Mesothelial cell of epicardium (in vitro differentiated cells): ENCODE results near the gene ADAM12. TPM values are rescaled to one million over a fixed set of nuclear protein-coding genes. Genes with fewer than 3 reads are reported as not detected.

Experiments
- DNase-seq, 2 experiments: peaks; one replicate each; pipeline ENCODE4 v3.0.0; 2021; ENCODE audit warnings: low spot score in 2 of 2; ENCODE audit not compliant: unreplicated experiment in 2 of 2
- H3K27ac Mint-ChIP-seq: 2 replicates; pipeline ENCODE4 v1.8.0; 2021; ENCODE audit warnings: mixed read lengths
- H3K27me3 Mint-ChIP-seq: 2 replicates; pipeline ENCODE4 v1.8.0; 2021; ENCODE audit warnings: low read depth, mixed read lengths
- H3K36me3 Mint-ChIP-seq: 2 replicates; pipeline ENCODE4 v1.8.0; 2021; ENCODE audit warnings: mixed read lengths
- H3K4me1 Mint-ChIP-seq: 2 replicates; pipeline ENCODE4 v1.8.0; 2021; ENCODE audit warnings: mixed read lengths
- H3K4me3 Mint-ChIP-seq: 2 replicates; pipeline ENCODE4 v1.8.0; 2021; ENCODE audit warnings: mild to moderate bottlenecking, moderate library complexity, mixed read lengths
- H3K9me3 Mint-ChIP-seq: 2 replicates; pipeline ENCODE4 v1.8.0; 2021; ENCODE audit warnings: mixed read lengths
- CTCF ChIP-seq: fragments of 200-600 bp; sonication (generic); IDR thresholded peaks from one replicate; pipeline ENCODE4 v1.5.0; 2021; ENCODE audit warnings: antibody characterized with exemption; ENCODE audit not compliant: unreplicated experiment
- total RNA-seq: library from RNA; stranded (reverse); gene quantifications from 3 replicates; pipeline ENCODE4 v1.2.1, GENCODE V29; 2021

ADAM12 gene
- total RNA-seq, 1 donor from 2014 or later: 13.3 TPM

- H3K27me3 Mint-ChIP-seq: peaks cover 51% of the 10 kb centered on the region
- H3K36me3 Mint-ChIP-seq: no peaks in the 10 kb centered on the region
- no peak overlapping the region for H3K4me3 Mint-ChIP-seq
- no peak for DNase-seq
- H3K4me1 Mint-ChIP-seq: peaks cover 10% of the 10 kb centered on the region
- H3K27ac Mint-ChIP-seq: no peak overlapping the region
- TF ChIP-seq CTCF: no peak
- H3K9me3 Mint-ChIP-seq: no peaks in the 10 kb centered on the region
Measured at GRCh38 chr10:126070476-126071215, 317.6 kb downstream of the ADAM12 start.

GRCh38 chr10:126068322-126068721 is 320.0 kb downstream of the ADAM12 start:
- Mint-ChIP-seq H3K4me3 (no peak overlapping the region), H3K9me3 (no peaks in the 10 kb centered on the region), H3K4me1 (peaks cover 11% of the 10 kb centered on the region), H3K27me3 (peaks cover 35% of the 10 kb centered on the region), H3K36me3 (no peaks in the 10 kb centered on the region), H3K27ac (no peak overlapping the region)
- no peak for DNase-seq
- no peak for TF ChIP-seq CTCF

GRCh38 chr10:126066456-126066855 is 321.8 kb downstream of the ADAM12 start:
- DNase-seq: no peak
- no peak overlapping the region for H3K27ac Mint-ChIP-seq
- TF ChIP-seq CTCF: no peak
- peaks cover 1% of the 10 kb centered on the region for H3K9me3 Mint-ChIP-seq
- no peak overlapping the region for H3K4me3 Mint-ChIP-seq
- peaks cover 20% of the 10 kb centered on the region for H3K27me3 Mint-ChIP-seq
- peaks cover 14% of the 10 kb centered on the region for H3K4me1 Mint-ChIP-seq
- no peaks in the 10 kb centered on the region for H3K36me3 Mint-ChIP-seq

GRCh38 chr10:126065751-126066377 is 322.4 kb downstream of the ADAM12 start:
- peaks cover 14% of the 10 kb centered on the region for H3K4me1 Mint-ChIP-seq
- peaks cover 4% of the 10 kb centered on the region for H3K9me3 Mint-ChIP-seq
- TF ChIP-seq CTCF: no peak
- H3K36me3 Mint-ChIP-seq: no peaks in the 10 kb centered on the region
- H3K27ac Mint-ChIP-seq: no peak overlapping the region
- no peak overlapping the region for H3K4me3 Mint-ChIP-seq
- no peak for DNase-seq
- H3K27me3 Mint-ChIP-seq: peaks cover 16% of the 10 kb centered on the region

GRCh38 chr10:126064512-126064911 is 323.8 kb downstream of the ADAM12 start:
- Mint-ChIP-seq H3K36me3 (no peaks in the 10 kb centered on the region), H3K9me3 (peaks cover 4% of the 10 kb centered on the region), H3K4me3 (no peak overlapping the region), H3K4me1 (peaks cover 8% of the 10 kb centered on the region), H3K27ac (no peak overlapping the region), H3K27me3 (peaks cover 6% of the 10 kb centered on the region)
- DNase-seq: no peak
- TF ChIP-seq CTCF: no peak
